B cell (primary cell): ENCODE results near the gene PDK1. TPM values are rescaled to one million over a fixed set of nuclear protein-coding genes. Genes with fewer than 3 reads are reported as not detected.

Source experiments
- ATAC-seq: fragments of 200-7000 bp; cut with Tn5 transposase; one replicate; pipeline ENCODE4 v1.10.0; 2021; ENCODE audit warnings: low read depth, mild to moderate bottlenecking, moderate number of reproducible peaks, moderate library complexity
- CTCF ChIA-PET: fragments of 350-600 bp; sonication (Branson Sonifier 250); formaldehyde crosslinking; loops from one replicate; lab custom pipeline; 2021; ENCODE audit warnings: antibody characterized with exemption, inconsistent platforms; lab: Charles Lee
- POLR2A ChIA-PET: fragments of 350-600 bp; sonication (Branson Sonifier 250); formaldehyde crosslinking; loops from one replicate; lab custom pipeline; 2021; ENCODE audit warnings: antibody characterized with exemption; lab: Charles Lee
- DNase-seq: peaks from one replicate; pipeline ENCODE4 v3.0.0; 2013
- H2AFZ ChIP-seq: 2 replicates; pipeline ENCODE4 v1.6.1; 2012; ENCODE audit warnings: mild to moderate bottlenecking, low read depth, low read length; ENCODE audit not compliant: insufficient read depth, poor library complexity, severe bottlenecking
- H3K27ac ChIP-seq, 2 donors: 1 replicate in 1 of 2; 2 replicates in 1 of 2; pipeline ENCODE4 v1.5.1; 2012 to 2013; ENCODE audit warnings: low read length in 2 of 2, mild to moderate bottlenecking in 2 of 2, moderate library complexity in 1 of 2
- H3K27me3 ChIP-seq, 4 experiments: fragments of 200-600 bp in 1 of 4; sonication (generic) in 1 of 4; replicated peaks in 1 of 4; 1 replicate in 2 of 4; 2 replicates in 2 of 4; pipeline versions ENCODE4 v1.6.1 to v1.7.0; 2013 to 2016; ENCODE audit warnings: low read length in 3 of 4, mild to moderate bottlenecking in 2 of 4, mixed read lengths in 1 of 4, moderate library complexity in 1 of 4; ENCODE audit not compliant: insufficient read depth in 4 of 4, control insufficient read depth in 3 of 4; ENCODE audit errors: control extremely low read depth in 1 of 4
- H3K36me3 ChIP-seq, 2 experiments: replicated peaks in 1 of 2; 1 replicate in 1 of 2; 2 replicates in 1 of 2; pipeline versions ENCODE4 v1.6.1 to v1.7.1; 2013; ENCODE audit warnings: low read length in 1 of 2; ENCODE audit not compliant: insufficient read depth in 2 of 2, control insufficient read depth in 1 of 2; ENCODE audit errors: control extremely low read depth in 1 of 2, extremely low read depth in 1 of 2
- H3K4me1 ChIP-seq, 2 donors: fragments of 200-600 bp in 1 of 2; sonication (generic) in 1 of 2; 1 replicate in 1 of 2; 2 replicates in 1 of 2; pipeline versions ENCODE4 v1.5.1 to v1.6.1; 2013 to 2017; ENCODE audit warnings: low read length in 2 of 2; ENCODE audit not compliant: control insufficient read depth in 2 of 2, insufficient read depth in 2 of 2
- H3K4me2 ChIP-seq: replicated peaks from 2 replicates; pipeline ENCODE3; 2012; ENCODE audit warnings: mild to moderate bottlenecking, low read depth, low read length; ENCODE audit not compliant: poor library complexity, severe bottlenecking
- H3K4me3 ChIP-seq, 5 experiments: fragments of 200-600 bp in 1 of 5; sonication (generic) in 1 of 5; 1 replicate in 3 of 5; 2 replicates in 2 of 5; pipeline versions ENCODE4 v1.5.1 to v1.7.0; 2011 to 2016; ENCODE audit warnings: low read length in 4 of 5, mild to moderate bottlenecking in 4 of 5, low read depth in 2 of 5, control low read depth in 1 of 5, moderate library complexity in 1 of 5; ENCODE audit not compliant: insufficient read depth in 1 of 5; ENCODE audit errors: control extremely low read depth in 1 of 5, extremely low read depth in 1 of 5
- H3K79me2 ChIP-seq: fragments of 200-600 bp; sonication (generic); one replicate; pipeline ENCODE4 v1.6.0; 2016; ENCODE audit warnings: low read length; ENCODE audit not compliant: control insufficient read depth, insufficient read depth
- H3K9ac ChIP-seq: fragments of 200-600 bp; sonication (generic); 2 replicates; pipeline ENCODE4 v1.6.1; 2017; ENCODE audit warnings: mild to moderate bottlenecking, low read length, moderate library complexity
- H3K9me3 ChIP-seq, 3 donors: one replicate each; pipeline versions ENCODE4 v1.6.1 to v1.7.1; 2013; ENCODE audit warnings: low read length in 2 of 3; ENCODE audit not compliant: control insufficient read depth in 2 of 3, insufficient read depth in 1 of 3; ENCODE audit errors: control extremely low read depth in 1 of 3
- H4K20me1 ChIP-seq: 2 replicates; pipeline ENCODE4 v1.6.0; 2012; ENCODE audit warnings: mild to moderate bottlenecking, low read length; ENCODE audit not compliant: insufficient read depth, control insufficient read depth, poor library complexity, severe bottlenecking
- H3K27ac Mint-ChIP-seq: one replicate; pipeline ENCODE4 v1.8.0; 2021; ENCODE audit warnings: mixed read lengths
- H3K27me3 Mint-ChIP-seq: one replicate; pipeline ENCODE4 v1.8.0; 2021; ENCODE audit warnings: mixed read lengths
- H3K4me1 Mint-ChIP-seq: one replicate; pipeline ENCODE4 v1.8.0; 2021; ENCODE audit warnings: mixed read lengths
- H3K4me3 Mint-ChIP-seq: one replicate; pipeline ENCODE4 v1.8.0; 2021; ENCODE audit warnings: mixed read lengths
- H3K9me3 Mint-ChIP-seq: one replicate; pipeline ENCODE4 v1.8.0; 2022; ENCODE audit warnings: mixed read lengths; ENCODE audit not compliant: insufficient read depth
- CTCF ChIP-seq: fragments of 200-600 bp; IDR thresholded peaks from one replicate; pipeline ENCODE4 v1.8.0; 2022; ENCODE audit warnings: antibody characterized with exemption, mild to moderate bottlenecking
- EZH2 ChIP-seq: IDR thresholded peaks from 2 replicates; pipeline ENCODE4 v1.6.1; 2012; ENCODE audit warnings: borderline replicate concordance, low read depth, mild to moderate bottlenecking, moderate library complexity, low read length; ENCODE audit not compliant: insufficient read depth, poor library complexity, severe bottlenecking
- WGBS: methylation state at CpG from one replicate; pipeline ENCODE4 v1.1.5; 2013; ENCODE audit warnings: missing lambda C conversion rate; ENCODE audit not compliant: insufficient coverage; 5-methylcytosine and 5-hydroxymethylcytosine counted together
- intact Hi-C: fragments of 100-400 bp; cut with micrococcal nuclease; formaldehyde crosslinking; loops from one replicate; pipeline ENCODE4 v1.10.0; 2022
- polyA plus RNA-seq: library from polyadenylated mRNA; depleted of rRNA; stranded (reverse); fragments of >200 nt; gene quantifications from 2 replicates; pipeline ENCODE4 v1.2.3, GENCODE V29; 2012
- total RNA-seq, 2 donors: library from RNA; stranded (reverse); fragments of 120-200 nt in 1 of 2; gene quantifications; 1 replicate in 1 of 2; 2 replicates in 1 of 2; pipeline versions ENCODE4 v1.2.3 to v1.2.4, GENCODE V29; 2013 to 2022

PDK1 gene
- total and polyA plus RNA-seq, 2 donors (not counting 1 experiment from before 2014, with no cell fraction given): 12.5 to 25.5 TPM

- no peaks in the 10 kb centered on the region for H4K20me1 ChIP-seq
- Mint-ChIP-seq H3K27me3 (no peaks in the 10 kb centered on the region), H3K9me3 (peaks cover 8% of the 10 kb centered on the region), H3K27ac (no peak overlapping the region), H3K4me3 (no peak overlapping the region), H3K4me1 (no peaks in the 10 kb centered on the region)
- no peak overlapping the region for H3K9ac ChIP-seq
- 100% methylated on average over 3 of the region's 4 CpGs for WGBS
- DNase-seq: no peak
- ATAC-seq: no peak
- POLR2A ChIA-PET: no interaction called here
- H3K9me3 ChIP-seq: peaks cover 1 to 47% (median 22%) of the 10 kb centered on the region in 3 donors
- CTCF ChIA-PET: no interaction called here
- H2AFZ ChIP-seq: no peak overlapping the region
- no peak overlapping the region for H3K4me2 ChIP-seq
- H3K27ac ChIP-seq: no peak overlapping the region
- H3K4me1 ChIP-seq: no peaks in the 10 kb centered on the region
- intact Hi-C loops: no loop called here
- TF ChIP-seq CTCF (no peak), EZH2 (no peak)
- no peak overlapping the region for H3K4me3 ChIP-seq
- H3K27me3 ChIP-seq: no peaks in the 10 kb centered on the region
- H3K79me2 ChIP-seq: peaks cover 9% of the 10 kb centered on the region
- H3K36me3 ChIP-seq: peaks cover 0 to 4% of the 10 kb centered on the region in 2 experiments
Observed at GRCh38 chr2:172539767-172540166, 16.1 kb upstream of the PDK1 start.

- ATAC-seq: no peak
- Histone ChIP-seq H3K27me3 (no peaks in the 10 kb centered on the region), H4K20me1 (no peaks in the 10 kb centered on the region), H3K79me2 (peaks cover 5% of the 10 kb centered on the region), H3K9ac (no peak overlapping the region), H3K4me1 (no peaks in the 10 kb centered on the region), H3K27ac (no peak overlapping the region), H3K4me2 (no peak overlapping the region), H3K9me3 (peaks cover 1 to 43% (median 16%) of the 10 kb centered on the region in 3 donors), H3K36me3 (peaks cover 0 to 2% of the 10 kb centered on the region in 2 experiments), H2AFZ (no peak overlapping the region), H3K4me3 (no peak overlapping the region)
- no peak overlapping the region for H3K4me3 Mint-ChIP-seq
- no peak for TF ChIP-seq EZH2
- TF ChIP-seq CTCF: no peak
- H3K4me1 Mint-ChIP-seq: no peaks in the 10 kb centered on the region
- H3K27ac Mint-ChIP-seq: no peak overlapping the region
- ChIA-PET POLR2A (no interaction called here), CTCF (interaction anchor here (0.6 kb wide), 1 partner anchor 22 kb away, joined by 3 read pairs; no protein-coding TSS in a partner anchor)
- H3K27me3 Mint-ChIP-seq: no peaks in the 10 kb centered on the region
- no peak for DNase-seq
- H3K9me3 Mint-ChIP-seq: peaks cover 8% of the 10 kb centered on the region
- intact Hi-C loops: no loop called here
Observed at GRCh38 chr2:172540421-172540820, 15.5 kb upstream of the PDK1 start.
